H54 (cell line): ENCODE measurements around the gene PRRG2.
A peak's percentile ranks its signal among the peaks of the same experiment; 100 is the strongest.

ENCODE experiments used
- DNase-seq: peaks from one replicate; pipeline ENCODE4 v3.0.0; 2011; ENCODE audit warnings: low spot score, mixed read lengths; ENCODE audit not compliant: insufficient read length
- FAIRE-seq: peaks from 3 replicates; lab custom pipeline; 2011; peaks lifted over from hg19 to GRCh38; lab: Jason Lieb, UNC
- POLR2A ChIP-seq: IDR thresholded peaks from 2 replicates; pipeline ENCODE4 v1.6.1; 2011; ENCODE audit warnings: low read depth, mild to moderate bottlenecking, low read length

The PRRG2 gene

DNA sequence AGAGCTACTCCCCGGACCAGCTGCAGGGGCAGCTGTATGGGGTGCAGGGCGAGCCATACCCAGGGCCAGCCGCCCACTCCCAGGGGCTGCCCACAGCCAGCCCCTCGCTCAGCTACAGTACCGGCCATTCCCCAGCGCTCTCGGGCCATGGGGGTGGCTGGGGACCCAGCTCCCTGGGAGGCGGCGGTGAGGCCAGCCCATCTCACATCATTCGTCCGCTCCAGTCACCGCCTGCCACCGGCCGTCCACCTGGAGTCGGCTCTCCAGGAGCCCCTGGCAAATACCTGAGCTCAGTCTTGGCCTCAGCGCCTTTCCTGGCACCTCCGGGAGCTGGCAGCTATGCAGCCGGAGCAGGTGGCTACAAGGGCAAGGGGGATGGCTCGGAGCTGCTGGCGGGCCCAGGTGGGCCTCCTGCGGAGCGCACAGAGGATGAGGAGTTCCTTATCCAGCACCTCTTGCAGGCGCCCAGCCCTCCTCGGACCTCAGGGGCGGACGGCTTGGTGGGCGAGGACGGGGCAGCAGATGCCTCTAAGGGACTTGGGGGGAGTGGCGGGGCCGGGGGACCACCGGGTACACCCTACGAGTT lies 14.8 kb downstream of the PRRG2 start:
- FAIRE-seq (no peak), DNase-seq (no peak)
- TF ChIP-seq POLR2A = no peak

DNA sequence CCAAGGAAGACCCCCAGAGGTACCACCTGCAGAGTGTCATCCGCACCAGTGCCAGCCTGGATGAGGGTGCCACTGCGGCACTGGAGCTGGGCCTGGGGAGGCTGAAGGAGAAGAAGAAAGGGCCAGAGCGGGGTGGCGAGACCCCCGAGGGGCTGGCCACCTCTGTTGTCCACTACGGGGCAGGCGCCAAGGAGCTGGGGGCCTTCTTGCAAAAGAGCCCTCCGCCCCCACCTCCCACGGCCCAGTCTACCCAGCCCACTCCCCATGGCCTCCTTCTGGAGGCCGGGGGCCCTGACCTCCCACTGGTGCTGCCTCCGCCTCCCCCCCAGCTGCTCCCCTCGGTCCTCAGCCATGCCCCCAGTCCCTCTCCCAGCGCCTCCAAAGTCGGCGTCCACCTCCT lies 15.3 kb downstream of the PRRG2 start:
- DNase-seq (no peak), FAIRE-seq (no peak)
- TF ChIP-seq POLR2A = no peak

DNA sequence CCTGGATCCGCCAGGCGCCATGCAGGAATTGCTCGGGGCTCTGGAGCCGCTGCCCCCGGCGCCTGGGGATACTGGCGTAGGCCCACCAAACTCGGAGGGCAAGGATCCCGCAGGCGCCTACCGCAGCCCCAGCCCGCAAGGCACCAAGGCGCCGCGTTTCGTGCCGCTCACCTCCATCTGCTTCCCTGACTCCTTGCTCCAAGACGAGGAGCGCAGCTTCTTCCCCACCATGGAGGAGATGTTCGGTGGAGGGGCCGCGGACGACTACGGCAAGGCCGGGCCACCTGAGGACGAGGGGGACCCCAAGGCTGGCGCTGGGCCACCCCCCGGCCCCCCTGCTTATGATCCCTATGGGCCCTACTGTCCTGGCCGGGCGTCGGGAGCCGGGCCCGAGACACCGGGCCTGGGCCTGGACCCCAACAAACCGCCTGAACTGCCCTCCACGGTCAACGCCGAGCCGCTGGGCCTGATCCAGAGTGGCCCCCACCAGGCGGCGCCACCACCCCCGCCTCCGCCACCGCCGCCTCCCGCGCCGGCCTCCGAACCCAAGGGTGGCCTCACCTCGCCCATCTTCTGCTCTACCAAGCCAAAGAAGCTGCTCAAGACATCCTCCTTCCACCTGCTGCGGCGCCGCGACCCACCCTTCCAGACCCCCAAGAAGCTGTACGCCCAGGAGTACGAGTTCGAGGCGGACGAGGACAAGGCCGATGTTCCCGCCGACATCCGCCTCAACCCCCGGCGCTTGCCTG lies 16.0 kb downstream of the PRRG2 start:
- no peak for TF ChIP-seq POLR2A
- DNase-seq (no peak), FAIRE-seq (no peak)

DNA sequence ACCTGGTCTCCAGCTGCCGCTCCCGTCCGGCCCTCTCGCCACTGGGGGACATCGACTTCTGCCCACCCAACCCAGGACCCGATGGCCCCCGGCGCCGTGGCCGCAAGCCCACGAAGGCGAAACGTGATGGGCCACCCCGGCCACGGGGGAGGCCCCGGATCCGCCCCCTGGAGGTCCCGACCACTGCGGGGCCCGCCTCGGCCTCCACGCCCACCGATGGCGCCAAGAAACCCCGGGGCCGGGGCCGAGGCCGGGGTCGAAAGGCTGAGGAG lies 16.5 kb downstream of the PRRG2 start:
- FAIRE-seq (no peak), DNase-seq (no peak)
- no peak for TF ChIP-seq POLR2A

DNA sequence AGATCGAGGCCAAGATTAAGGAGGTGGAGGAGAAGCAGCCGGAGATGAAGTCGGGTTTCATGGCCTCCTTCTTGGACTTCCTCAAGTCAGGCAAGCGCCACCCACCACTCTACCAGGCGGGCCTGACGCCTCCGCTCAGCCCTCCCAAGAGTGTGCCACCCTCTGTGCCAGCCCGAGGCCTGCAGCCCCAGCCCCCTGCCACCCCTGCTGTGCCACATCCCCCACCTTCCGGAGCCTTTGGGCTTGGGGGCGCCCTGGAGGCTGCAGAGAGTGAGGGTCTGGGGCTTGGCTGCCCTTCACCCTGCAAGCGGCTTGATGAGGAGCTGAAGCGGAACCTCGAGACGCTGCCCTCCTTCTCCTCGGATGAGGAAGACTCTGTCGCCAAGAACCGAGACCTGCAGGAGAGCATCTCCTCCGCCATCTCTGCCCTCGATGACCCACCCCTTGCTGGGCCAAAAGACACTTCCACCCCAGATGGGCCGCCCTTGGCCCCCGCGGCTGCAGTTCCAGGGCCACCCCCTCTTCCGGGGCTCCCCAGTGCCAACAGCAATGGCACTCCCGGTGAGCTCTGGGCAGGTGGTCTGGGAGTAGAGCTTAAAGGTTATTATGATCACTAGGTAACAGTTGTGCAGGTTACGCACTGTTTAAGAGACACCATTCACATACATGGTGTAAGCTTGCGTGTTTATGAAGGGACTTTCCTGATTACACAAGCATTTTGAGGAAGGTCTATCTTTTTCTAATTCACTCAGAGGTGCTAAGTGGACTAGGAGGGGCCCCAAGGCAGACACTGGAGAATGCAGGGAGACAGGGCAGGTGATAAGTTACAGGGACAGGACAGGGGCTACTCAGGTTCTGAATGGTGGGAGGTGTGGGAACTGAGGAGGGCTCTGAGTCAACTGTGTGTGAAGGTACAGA lies 18.5 kb downstream of the PRRG2 start:
- DNase-seq (no peak), FAIRE-seq (no peak)
- no peak for TF ChIP-seq POLR2A

DNA sequence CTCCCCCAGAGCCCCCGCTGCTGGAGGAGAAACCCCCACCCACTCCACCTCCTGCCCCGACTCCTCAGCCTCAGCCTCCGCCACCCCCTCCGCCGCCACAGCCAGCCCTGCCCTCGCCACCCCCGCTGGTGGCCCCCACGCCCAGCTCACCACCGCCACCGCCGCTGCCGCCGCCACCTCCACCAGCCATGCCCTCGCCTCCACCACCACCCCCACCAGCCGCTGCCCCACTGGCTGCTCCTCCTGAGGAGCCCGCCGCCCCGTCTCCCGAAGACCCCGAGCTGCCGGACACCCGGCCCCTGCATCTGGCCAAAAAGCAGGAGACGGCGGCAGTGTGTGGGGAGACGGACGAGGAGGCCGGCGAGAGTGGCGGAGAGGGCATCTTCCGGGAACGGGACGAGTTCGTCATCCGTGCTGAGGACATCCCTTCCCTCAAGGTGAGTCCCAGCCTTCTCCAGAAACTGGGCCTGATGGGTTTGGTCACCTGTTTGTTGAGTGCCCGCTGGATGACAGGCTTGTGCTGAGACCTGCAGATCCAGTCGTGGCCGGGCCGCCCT lies 20.4 kb downstream of the PRRG2 start:
- TF ChIP-seq POLR2A = no peak
- no peak for FAIRE-seq

DNA sequence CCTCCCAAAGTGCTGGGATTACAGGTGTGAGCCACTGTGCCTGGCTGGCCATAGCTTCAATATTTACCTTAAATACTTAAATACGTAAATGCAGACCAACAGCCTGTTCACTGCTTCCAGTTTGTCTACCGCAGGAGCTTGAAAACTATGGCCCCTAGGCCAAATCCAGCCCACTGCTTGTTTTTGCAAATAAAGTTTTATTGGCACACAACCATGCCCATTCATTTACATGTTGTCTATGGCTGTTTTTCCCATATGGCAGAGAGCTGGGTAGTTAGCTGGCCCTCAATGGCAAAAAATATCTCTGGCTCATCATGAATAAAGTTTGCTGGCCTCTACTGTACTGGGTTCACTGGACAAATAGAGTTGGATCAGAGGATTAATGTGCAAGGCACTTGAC lies 21.7 kb downstream of the PRRG2 start:
- no peak for TF ChIP-seq POLR2A
- no peak for FAIRE-seq

More for the DNA sequence above, 20.4 kb downstream of the PRRG2 start:
- DNase-seq = no peak

DNA sequence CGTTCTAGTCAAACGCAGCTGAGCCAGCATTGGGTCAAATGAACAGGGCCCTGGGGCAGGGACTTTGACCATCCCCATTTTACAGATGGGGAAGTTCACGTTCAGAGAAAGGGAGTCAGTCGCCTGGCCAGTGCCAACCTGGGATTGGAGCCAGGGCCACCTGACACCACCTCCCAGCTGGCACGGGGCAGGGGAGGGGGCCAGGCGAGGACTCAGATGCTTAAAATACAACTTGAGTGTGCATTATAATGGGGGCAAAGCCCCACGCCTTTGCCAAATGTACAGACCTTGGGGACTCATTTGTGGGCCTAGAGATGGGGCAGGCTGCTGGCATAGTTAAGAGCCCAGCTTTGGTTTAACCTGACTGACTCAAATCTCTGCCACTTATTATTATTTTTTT lies 24.5 kb downstream of the PRRG2 start:
- TF ChIP-seq POLR2A = no peak
- no peak for DNase-seq
- no peak for FAIRE-seq

More for the DNA sequence above, 21.7 kb downstream of the PRRG2 start:
- no peak for DNase-seq

DNA sequence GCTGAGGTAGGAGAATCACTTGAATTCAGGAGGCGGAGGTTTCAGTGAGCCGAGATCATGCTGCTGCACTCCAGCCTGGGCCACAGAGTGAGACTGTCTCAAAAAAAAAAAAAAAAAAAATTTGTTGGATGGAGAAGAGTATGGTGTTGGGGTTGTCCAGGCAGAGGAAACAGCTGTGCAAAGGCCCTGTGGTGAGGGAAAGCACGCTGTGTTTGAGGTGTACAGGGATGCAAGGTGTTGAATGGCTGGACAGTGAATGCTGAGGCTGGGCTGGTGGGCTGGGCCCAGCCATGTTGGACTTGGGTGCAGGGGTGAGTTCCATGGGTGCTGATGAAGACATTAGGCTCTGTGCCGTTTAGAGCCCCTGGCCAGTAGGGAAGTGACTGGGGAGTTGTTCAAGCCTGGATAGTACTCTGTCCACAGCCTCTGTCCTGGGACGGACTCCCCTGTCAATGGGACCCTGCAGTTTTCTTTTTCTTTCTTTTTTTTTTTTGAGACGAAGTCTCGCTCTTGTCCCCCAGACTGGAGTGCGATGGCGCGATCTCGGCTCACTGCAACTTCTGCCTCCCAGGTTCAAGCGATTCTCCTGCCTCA lies 28.5 kb downstream of the PRRG2 start:
- TF ChIP-seq POLR2A = no peak
- no peak for FAIRE-seq
- no peak for DNase-seq

DNA sequence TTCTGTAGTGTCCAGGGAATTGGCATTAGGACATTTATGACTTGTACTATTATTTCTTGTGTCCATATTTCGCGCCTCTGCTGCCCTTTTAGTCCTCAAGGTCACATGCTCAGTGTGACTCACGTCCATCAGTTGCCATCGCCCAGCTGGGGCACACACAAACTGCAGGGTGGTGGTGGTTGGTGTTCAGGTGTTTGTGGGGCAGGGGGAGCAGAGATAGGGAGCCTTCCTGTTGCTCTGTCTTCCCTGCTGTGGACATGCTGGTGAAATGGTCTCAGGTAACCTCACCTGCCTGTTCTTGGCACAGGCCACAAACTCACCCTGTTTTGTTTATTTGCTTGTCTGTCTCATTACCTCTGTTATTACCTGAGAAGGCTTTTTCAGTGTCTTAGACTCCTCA lies 32.3 kb downstream of the PRRG2 start:
- TF ChIP-seq POLR2A = no peak
- DNase-seq (peak; percentile 83), FAIRE-seq (no peak)

DNA sequence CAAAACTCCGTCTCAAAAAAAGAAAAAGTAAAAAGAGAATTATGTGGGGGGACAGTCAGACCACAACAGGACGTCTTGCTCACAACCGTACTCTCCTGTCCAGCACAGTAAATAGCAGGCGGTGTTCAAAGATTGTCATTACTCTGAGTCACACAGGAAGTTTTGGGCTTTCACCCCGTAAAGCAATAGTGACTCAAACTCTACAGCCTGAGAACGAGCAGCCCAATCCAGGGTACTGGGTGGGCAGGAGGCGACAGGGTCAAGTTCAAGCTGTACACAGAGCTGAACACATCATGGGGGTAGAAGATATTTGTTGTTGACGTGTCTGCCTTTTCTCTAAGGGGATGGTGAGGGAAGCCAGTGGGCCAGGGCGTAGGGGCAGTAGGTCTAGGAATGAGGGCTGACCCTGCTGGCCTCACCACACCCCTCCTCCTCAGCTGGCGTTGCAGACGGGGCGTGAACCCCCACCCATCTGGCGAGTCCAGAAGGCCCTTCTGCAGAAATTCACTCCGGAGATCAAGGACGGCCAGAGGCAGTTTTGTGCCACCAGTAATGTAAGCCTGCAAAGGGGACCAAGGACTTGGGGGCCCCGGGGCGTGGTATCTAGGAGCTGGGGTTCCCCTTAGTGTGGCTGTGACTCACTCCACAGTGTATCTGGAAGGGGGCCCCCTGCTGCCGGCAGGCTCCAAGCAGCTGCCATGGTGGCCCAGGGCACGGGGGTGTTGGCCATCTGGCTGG lies 33.1 kb downstream of the PRRG2 start:
- DNase-seq = peak; percentile 94
- peak; percentile 77 for FAIRE-seq
- no peak; the same call in 1 of the 2 replicates for TF ChIP-seq POLR2A

DNA sequence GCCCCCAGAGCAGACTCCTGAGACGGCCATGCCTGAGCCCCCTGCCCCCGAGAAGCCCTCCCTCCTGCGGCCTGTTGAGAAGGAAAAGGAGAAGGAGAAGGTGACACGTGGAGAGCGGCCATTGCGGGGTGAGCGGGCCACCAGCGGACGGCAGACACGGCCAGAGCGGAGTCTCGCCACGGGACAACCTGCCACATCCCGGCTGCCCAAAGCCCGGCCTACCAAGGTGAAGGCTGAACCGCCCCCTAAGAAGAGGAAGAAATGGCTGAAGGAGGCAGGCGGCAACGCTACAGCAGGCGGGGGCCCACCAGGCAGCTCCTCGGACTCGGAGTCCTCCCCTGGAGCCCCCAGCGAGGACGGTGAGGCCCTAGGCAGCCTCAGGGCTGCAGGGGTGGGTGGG lies 34.7 kb downstream of the PRRG2 start:
- FAIRE-seq (no peak), DNase-seq (no peak)
- TF ChIP-seq POLR2A = no peak

DNA sequence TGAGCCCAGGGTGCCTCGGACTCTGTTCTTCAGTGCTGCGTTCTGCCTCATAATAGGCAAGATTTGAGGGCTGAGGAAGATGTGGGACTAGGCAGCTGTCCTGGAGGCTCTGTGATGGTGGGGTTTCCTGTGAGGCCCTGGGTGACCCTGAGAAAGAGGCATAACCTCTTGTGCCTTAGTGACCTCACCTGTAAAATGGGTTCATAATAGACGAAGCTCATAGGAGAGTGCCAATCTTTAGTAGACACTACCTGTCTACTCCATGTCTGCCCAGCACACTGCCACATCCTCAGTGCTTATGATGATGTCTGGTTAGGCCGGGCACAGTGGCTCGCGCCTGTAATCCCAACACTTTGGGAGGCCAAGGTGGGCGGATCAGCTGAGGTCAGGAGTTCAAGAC lies 35.4 kb downstream of the PRRG2 start:
- no peak for FAIRE-seq
- no peak for TF ChIP-seq POLR2A
- DNase-seq = no peak
